ENCODE results near the gene LASP1.

The LASP1 gene

DNA sequence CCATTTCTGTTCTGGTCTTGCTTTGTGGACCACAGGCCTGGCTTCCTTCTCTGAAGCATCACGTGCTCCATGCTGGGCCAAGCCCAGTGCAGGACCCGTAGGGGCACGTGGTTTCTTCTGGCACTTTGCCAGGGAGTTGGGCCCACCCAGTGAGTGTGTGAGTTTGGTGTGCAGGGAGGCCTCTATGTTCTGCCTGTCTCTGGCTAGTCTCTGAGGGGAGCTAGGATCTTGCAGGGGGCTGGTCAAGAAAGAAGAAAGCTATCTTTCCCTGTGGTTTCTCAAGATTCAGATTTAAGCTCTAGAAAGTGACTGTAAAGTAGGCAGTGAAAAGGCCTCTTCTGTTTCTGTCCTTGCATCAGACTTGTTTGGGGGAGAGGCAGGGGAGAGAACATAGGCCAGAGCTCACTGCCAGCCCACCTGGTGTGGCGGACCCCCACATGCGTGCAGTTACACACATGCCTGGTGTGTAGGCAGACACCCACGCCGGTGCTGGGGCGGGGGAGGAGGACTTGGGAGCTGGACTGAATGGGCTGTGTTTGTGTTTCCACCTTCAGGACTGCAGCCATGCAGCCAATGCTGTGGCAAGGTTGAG, 11.8 kb downstream of the LASP1 start:
- peak; percentile 91 for DNase-seq
- TF ChIP-seq, protein P1, sequence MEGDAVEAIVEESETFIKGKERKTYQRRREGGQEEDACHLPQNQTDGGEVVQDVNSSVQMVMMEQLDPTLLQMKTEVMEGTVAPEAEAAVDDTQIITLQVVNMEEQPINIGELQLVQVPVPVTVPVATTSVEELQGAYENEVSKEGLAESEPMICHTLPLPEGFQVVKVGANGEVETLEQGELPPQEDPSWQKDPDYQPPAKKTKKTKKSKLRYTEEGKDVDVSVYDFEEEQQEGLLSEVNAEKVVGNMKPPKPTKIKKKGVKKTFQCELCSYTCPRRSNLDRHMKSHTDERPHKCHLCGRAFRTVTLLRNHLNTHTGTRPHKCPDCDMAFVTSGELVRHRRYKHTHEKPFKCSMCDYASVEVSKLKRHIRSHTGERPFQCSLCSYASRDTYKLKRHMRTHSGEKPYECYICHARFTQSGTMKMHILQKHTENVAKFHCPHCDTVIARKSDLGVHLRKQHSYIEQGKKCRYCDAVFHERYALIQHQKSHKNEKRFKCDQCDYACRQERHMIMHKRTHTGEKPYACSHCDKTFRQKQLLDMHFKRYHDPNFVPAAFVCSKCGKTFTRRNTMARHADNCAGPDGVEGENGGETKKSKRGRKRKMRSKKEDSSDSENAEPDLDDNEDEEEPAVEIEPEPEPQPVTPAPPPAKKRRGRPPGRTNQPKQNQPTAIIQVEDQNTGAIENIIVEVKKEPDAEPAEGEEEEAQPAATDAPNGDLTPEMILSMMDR (IDR thresholded peaks at IDR 0.05; ENCODE audit: low read depth, low read length): no peak
- Histone ChIP-seq H3K9me3 (no peaks in the 10 kb centered on the region), H3K4me1 (peaks cover 15% of the 10 kb centered on the region), H3K4me3 (ENCODE audit: low read depth, low read length) (no peak overlapping the region), H3K36me3 (no peaks in the 10 kb centered on the region; the same call in 1 of the 2 replicates), H3K27me3 (no peaks in the 10 kb centered on the region)

- Histone ChIP-seq H3K36me3 (no peaks in the 10 kb centered on the region; the same call in 1 of the 2 replicates), H3K4me1 (peaks cover 15% of the 10 kb centered on the region), H3K27me3 (no peaks in the 10 kb centered on the region), H3K9me3 (no peaks in the 10 kb centered on the region), H3K4me3 (ENCODE audit: low read depth, low read length) (no peak overlapping the region)
- TF ChIP-seq, protein P1 (IDR thresholded peaks at IDR 0.05; ENCODE audit: low read depth, low read length): no peak
- DNase-seq: no peak
Measured at GRCh38 chr17:38882870-38883269, 13.0 kb downstream of the LASP1 start.

DNA sequence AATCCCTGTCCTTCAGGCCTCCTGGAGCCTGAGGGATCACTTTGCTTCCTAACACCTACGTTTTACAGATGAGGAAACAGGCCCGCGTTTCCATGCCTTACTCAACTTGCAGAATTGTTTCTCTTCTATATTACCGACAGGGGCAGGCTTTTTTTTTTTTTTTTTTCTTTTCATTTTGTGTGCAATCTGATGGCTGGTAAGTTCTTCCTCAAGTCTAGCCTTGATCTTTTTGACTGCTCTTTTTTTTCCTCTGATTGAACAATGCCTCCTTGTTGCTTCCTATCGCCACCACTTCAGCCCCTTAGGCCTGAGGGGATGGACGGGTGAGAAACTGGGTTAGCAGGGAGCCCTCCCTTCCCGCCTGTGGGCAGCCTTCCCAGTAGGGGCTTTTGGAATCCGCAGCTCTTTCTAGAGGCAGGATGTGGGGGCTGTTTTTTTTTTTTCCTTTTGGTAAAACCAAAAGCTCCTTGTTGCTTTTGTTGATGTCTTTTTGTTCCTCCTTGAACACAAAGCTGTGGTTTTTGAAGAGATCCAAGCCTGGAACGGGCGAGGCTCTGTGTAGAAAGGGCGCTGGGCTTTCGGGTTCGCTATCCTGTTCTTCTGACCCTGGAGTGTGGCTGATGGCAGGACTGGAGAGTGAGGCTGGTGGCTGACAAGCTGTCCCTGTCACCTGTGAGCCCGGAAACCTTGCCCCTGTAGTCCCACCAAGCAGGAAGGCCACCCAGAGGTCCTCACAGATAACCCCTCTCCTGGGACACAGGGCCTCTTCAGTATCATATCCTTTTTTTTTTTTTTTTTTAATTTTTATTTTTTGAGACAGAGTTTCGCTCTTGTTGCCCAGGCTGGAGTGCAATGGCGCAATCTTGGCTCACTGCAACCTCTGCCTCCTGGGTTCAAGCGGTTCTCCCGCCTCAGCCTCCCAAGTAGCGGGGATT, 14.0 kb downstream of the LASP1 start:
- TF ChIP-seq, protein P1 (IDR thresholded peaks at IDR 0.05; ENCODE audit: low read depth, low read length): no peak
- Histone ChIP-seq H3K4me1 (peaks cover 15% of the 10 kb centered on the region), H3K27me3 (no peaks in the 10 kb centered on the region), H3K9me3 (no peaks in the 10 kb centered on the region), H3K4me3 (ENCODE audit: low read depth, low read length) (no peak overlapping the region), H3K36me3 (no peaks in the 10 kb centered on the region; the same call in 1 of the 2 replicates)
- DNase-seq: no peak

DNA sequence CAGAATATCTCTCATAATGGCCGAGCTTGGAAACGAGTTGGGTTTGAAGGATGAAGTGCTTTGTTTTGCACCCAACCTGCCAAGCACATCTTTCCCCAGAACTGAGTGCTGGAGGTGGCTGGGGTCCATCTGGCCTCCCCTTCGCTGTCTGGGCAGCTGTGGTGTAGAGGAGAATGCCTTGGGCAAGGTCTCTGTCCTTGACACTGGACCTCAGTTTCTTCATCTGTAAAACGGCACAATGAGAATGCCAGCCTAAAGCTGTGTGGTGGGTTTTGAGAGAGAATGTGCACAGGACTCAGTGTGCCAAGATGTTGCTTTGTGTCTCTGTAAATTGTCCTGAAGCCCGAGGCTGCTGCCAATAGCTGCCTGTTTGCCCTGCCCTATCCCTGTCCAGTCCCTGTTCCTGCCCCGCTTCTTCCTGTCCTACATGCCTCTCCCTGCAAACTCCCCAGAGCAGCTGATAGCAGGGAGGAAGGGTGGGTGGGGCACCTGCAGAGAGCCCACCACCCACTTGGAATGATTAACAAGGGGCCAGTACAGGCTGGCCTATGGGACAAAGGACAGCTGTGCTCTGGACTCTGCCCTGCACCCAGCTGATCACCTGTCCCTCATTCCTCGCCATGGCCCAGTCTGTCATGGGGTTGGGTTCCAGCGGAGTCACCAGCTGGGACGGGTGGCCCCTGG, 15.3 kb downstream of the LASP1 start:
- no peak for DNase-seq
- H3K27me3 ChIP-seq: no peaks in the 10 kb centered on the region
- no peak overlapping the region for H3K4me3 ChIP-seq (ENCODE audit: low read depth, low read length)
- H3K4me1 ChIP-seq: peaks cover 15% of the 10 kb centered on the region
- H3K9me3 ChIP-seq: no peaks in the 10 kb centered on the region
- TF ChIP-seq, protein P1 (IDR thresholded peaks at IDR 0.05; ENCODE audit: low read depth, low read length): no peak
- H3K36me3 ChIP-seq: no peaks in the 10 kb centered on the region; the same call in 1 of the 2 replicates

- no peaks in the 10 kb centered on the region for H3K27me3 ChIP-seq
- H3K9me3 ChIP-seq: no peaks in the 10 kb centered on the region
- H3K4me3 ChIP-seq (ENCODE audit: low read depth, low read length): no peak overlapping the region
- TF ChIP-seq, protein P1 (IDR thresholded peaks at IDR 0.05; ENCODE audit: low read depth, low read length): no peak
- peaks cover 15% of the 10 kb centered on the region for H3K4me1 ChIP-seq
- no peaks in the 10 kb centered on the region; the same call in 1 of the 2 replicates for H3K36me3 ChIP-seq
- DNase-seq: peak; percentile 51
Measured at GRCh38 chr17:38885728-38886642, 16.1 kb downstream of the LASP1 start.
